ENCODE results near the gene GRIK4. TPM values are rescaled to one million over a fixed set of nuclear protein-coding genes. Genes with fewer than 3 reads are reported as not detected.

The GRIK4 gene
- total and polyA plus RNA-seq, 9 of the 15 experiments (the other 6 are each of a cell fraction or from before 2014, with no cell fraction given), result not detected

- TF ChIP-seq, protein P1, sequence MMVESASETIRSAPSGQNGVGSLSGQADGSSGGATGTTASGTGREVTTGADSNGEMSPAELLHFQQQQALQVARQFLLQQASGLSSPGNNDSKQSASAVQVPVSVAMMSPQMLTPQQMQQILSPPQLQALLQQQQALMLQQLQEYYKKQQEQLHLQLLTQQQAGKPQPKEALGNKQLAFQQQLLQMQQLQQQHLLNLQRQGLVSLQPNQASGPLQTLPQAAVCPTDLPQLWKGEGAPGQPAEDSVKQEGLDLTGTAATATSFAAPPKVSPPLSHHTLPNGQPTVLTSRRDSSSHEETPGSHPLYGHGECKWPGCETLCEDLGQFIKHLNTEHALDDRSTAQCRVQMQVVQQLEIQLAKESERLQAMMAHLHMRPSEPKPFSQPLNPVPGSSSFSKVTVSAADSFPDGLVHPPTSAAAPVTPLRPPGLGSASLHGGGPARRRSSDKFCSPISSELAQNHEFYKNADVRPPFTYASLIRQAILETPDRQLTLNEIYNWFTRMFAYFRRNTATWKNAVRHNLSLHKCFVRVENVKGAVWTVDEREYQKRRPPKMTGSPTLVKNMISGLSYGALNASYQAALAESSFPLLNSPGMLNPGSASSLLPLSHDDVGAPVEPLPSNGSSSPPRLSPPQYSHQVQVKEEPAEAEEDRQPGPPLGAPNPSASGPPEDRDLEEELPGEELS (CRISPR knock-in tag; IDR thresholded peaks at IDR 0.05; ENCODE audit: borderline replicate concordance), result no peak
- no peak for TF ChIP-seq POLR2AphosphoS2 (IDR thresholded peaks at IDR 0.05; ENCODE audit: low read length)
- TF ChIP-seq ZBTB40 (IDR thresholded peaks at IDR 0.05), result no peak
- TF ChIP-seq ZBTB40 (CRISPR knock-in tag; IDR thresholded peaks at IDR 0.05), result no peak
- TF ChIP-seq TSC22D4 (tag; IDR thresholded peaks at IDR 0.05), result no peak
- no peak for TF ChIP-seq NCOA1 (IDR thresholded peaks at IDR 0.05; ENCODE audit: low read depth)
These were observed 282.4 kb downstream of the GRIK4 start (continued) for GRCh38 chr11:120793806-120794479.

All from K562 (cell line).